Fibroblast of villous mesenchyme (primary cell): ENCODE results near the gene AICDA. TPM values are rescaled to one million over a fixed set of nuclear protein-coding genes. Genes with fewer than 3 reads are reported as not detected.
"Not testable (repeated sequence)": the region's sequence is repeated elsewhere in the genome, so short reads cannot be mapped to it uniquely, and the experiment has no call there.

Source experiments
- DNase-seq: peaks from one replicate; pipeline ENCODE4 v3.0.0-alpha.2; 2010; ENCODE audit warnings: low read depth
- H3K4me3 ChIP-seq: 2 replicates; pipeline ENCODE4 v1.5.1; 2011; ENCODE audit warnings: low read depth, mild to moderate bottlenecking, low read length
- total RNA-seq: library from RNA; depleted of rRNA; stranded (reverse); fragments of >200 nt; gene quantifications from 2 replicates; pipeline ENCODE4 v1.2.3, GENCODE V29; 2012
- TF ChIP-seq, protein P1 (sequence below): IDR thresholded peaks from 2 replicates; pipeline ENCODE4 v1.5.1; 2012; ENCODE audit warnings: low read depth, mild to moderate bottlenecking, low read length; ENCODE audit not compliant: insufficient read depth

The AICDA gene
- total RNA-seq, 1 donor = not detected

DNA sequence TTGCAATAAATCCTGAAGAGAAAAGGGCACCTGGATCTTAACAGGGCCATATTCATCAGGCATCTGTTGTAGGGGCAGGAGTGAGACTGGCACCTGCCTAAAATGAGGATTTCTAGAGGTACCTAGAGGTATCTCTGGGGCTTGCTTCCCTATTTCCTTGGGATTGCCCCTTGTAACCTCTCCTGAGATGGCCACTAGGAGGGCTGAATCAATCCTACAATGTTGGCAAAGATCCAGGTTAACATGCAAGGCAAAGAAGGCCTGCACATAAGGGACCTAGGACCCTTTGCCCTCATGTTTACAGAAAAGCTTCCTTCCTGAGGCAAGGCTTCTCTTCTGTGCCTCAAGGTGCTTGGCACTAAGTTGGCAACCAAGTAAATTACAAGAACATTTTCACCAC lies 46.1 kb downstream of the AICDA start:
- DNase-seq = no peak
- TF ChIP-seq, protein P1, sequence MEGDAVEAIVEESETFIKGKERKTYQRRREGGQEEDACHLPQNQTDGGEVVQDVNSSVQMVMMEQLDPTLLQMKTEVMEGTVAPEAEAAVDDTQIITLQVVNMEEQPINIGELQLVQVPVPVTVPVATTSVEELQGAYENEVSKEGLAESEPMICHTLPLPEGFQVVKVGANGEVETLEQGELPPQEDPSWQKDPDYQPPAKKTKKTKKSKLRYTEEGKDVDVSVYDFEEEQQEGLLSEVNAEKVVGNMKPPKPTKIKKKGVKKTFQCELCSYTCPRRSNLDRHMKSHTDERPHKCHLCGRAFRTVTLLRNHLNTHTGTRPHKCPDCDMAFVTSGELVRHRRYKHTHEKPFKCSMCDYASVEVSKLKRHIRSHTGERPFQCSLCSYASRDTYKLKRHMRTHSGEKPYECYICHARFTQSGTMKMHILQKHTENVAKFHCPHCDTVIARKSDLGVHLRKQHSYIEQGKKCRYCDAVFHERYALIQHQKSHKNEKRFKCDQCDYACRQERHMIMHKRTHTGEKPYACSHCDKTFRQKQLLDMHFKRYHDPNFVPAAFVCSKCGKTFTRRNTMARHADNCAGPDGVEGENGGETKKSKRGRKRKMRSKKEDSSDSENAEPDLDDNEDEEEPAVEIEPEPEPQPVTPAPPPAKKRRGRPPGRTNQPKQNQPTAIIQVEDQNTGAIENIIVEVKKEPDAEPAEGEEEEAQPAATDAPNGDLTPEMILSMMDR = no peak

DNA sequence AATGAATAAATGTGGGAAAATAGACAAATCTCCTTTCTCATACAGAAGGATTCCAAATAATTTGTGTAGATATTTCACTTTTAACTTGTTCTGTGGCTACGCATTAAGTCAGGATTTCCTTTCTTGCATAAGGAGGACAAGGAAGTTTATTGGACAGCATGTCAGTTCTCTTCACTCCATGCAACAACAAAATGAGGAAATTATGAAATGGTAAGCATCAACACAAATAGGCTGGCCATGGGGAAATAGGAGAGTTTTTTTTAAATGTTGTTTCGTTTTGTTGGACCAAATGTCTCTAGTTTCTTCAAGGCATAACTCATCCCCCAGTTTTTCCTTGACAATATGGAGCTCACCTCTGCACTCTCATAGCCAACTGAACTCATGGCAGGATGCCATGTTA lies 46.6 kb downstream of the AICDA start:
- not testable (repeated sequence) for DNase-seq, H3K4me3 ChIP-seq

More for the DNA sequence above, 46.1 kb downstream of the AICDA start:
- no peak overlapping the region for H3K4me3 ChIP-seq

DNA sequence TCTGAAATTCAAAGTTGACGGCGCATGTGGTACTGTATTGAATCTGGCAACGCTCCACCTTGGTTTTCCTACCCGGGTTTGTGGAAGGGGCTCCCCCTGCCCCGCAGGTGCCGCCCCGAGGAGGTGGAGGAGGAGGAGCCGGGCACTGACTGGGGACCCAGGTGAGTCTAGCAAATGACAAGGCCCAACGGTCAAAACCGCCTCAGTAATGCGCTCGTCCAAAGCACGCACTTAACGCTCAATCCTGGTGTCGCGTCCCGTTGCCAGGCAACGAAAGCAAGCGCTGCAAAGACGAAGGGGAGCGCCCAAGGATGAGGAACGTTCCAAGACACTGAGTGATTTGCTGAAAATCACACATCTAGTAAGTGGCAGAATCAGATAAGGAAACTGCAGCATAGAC lies 48.0 kb downstream of the AICDA start:
- no peak for DNase-seq
- H3K4me3 ChIP-seq = no peak overlapping the region
- TF ChIP-seq, protein P1 = no peak

DNA sequence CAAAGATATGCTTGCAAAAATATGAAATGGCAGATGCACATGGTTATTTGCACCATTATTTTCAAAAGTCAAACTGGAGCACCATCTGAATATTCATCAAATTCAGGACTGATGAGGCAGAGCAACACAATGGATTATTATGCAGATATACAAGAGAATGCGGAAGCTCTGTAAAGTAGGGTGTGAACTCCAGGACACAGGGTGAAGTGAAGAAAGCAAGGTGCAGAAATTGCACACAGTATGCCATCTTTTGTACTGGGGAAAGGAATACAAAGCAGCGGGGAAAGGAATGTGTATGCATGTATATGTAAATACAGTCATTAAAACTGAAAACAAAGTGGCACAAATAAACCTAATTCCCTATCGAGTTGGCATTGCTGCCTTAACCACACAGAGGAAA lies 49.3 kb downstream of the AICDA start:
- TF ChIP-seq, protein P1 = no peak
- H3K4me3 ChIP-seq = no peak overlapping the region
- DNase-seq = no peak

DNA sequence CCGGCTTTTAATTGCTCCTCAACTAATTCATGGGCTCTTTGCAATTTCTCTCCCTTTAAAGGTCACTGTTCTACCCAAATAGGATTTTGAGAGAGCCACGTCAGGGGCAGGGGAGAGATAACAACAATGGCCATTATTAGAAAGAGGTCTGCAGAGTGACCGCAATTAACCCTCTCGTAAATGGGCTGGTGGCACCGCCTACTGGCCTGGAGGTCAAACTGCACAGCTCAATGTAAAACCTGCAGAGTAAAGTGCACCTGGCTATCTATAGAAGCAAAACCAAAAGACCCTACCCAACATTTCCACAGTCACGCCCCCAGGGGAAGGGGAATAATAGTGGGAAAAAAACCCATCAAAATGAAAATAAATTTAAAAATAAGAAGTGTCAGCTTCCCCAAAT lies 50.3 kb downstream of the AICDA start:
- no peak for DNase-seq
- H3K4me3 ChIP-seq = no peak overlapping the region
- TF ChIP-seq, protein P1 = no peak

DNA sequence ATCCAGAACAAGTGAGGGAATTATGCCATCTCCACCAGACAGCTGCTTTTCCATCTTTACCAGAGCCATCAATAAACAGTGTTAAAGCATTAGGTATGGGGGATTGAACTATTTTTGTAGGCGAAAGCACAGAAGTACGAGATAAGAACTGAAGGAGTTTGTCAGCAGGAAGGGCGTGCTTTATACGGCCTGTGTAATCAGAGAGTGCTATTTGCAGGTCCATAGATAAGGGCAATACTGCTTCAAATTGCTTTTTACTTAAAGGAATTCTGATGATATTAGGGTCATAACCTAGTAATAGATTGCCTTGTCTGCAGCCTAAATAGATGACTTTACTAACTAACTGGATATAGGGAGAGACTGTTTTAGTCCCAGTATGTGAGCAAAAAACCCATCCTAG lies 51.6 kb downstream of the AICDA start:
- TF ChIP-seq, protein P1 = no peak
- DNase-seq = no peak
- H3K4me3 ChIP-seq = no peak overlapping the region

DNA sequence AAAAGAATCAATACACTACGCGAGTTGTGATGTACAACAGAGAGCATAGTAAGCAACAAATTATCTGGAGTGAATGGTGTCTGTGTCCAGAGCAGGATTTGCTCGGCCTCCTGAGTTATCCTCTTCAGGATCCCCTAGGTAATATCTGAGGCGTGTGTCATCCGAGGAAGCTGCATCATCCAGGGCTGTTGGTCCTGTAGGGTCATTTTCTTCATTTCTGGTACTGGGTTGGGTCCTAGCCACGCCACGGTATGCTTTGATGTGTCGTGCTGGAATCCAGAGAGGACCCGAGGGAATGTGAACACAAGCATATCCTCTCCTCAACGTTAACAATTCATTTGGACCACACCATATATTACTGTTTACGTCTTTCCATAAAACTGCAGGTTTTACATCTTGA lies 53.0 kb downstream of the AICDA start:
- H3K4me3 ChIP-seq = no peak overlapping the region
- TF ChIP-seq, protein P1 = no peak
- DNase-seq = no peak
